Suprapubic skin (tissue), 4 donors: ENCODE data around the gene SORCS1.

ENCODE experiments used
- POLR2A ChIP-seq, 2 donors: fragments of 450-650 bp; IDR thresholded peaks; one replicate each; pipeline ENCODE4 v1.6.1; 2017; ENCODE audit warnings: antibody characterized with exemption in 2 of 2, mild to moderate bottlenecking in 2 of 2, moderate library complexity in 2 of 2
- POLR2AphosphoS5 ChIP-seq, 3 donors: sonication (generic); formaldehyde crosslinking; IDR thresholded peaks; one replicate each; pipeline ENCODE4 v1.6.1; 2017; ENCODE audit warnings: antibody characterized with exemption in 3 of 3
- TF ChIP-seq, protein P1 (sequence below), 2 donors: fragments of 200-600 bp in 1 of 2; fragments of 450-650 bp in 1 of 2; sonication (generic) in 1 of 2; IDR thresholded peaks; one replicate each; pipeline ENCODE4 v1.5.1; 2016 to 2019; ENCODE audit warnings: antibody characterized with exemption in 2 of 2, mild to moderate bottlenecking in 1 of 2, moderate library complexity in 1 of 2

DNA sequence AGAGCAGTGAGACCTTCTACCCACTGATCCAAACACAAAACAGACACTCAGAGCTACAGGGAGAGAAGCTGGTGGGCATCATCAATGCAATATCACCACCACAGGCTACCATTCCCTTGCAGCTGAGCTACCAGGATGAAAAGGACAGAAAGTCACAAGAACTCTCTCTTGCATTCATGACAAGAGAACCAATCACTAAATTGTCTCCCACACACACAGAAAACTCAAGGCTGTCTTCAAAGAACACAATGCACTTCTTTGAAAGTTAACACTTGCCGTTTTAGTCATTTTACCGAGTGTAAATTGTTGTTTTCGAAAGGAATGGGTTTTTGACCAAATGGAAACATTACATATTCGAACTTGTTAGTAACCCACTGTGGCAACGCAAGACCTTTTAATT lies 626.6 kb downstream of the SORCS1 start:
- TF ChIP-seq POLR2AphosphoS5 (IDR thresholded peaks at IDR 0.05) (no peak), POLR2A (IDR thresholded peaks at IDR 0.05) (no peak)
- TF ChIP-seq, protein P1, sequence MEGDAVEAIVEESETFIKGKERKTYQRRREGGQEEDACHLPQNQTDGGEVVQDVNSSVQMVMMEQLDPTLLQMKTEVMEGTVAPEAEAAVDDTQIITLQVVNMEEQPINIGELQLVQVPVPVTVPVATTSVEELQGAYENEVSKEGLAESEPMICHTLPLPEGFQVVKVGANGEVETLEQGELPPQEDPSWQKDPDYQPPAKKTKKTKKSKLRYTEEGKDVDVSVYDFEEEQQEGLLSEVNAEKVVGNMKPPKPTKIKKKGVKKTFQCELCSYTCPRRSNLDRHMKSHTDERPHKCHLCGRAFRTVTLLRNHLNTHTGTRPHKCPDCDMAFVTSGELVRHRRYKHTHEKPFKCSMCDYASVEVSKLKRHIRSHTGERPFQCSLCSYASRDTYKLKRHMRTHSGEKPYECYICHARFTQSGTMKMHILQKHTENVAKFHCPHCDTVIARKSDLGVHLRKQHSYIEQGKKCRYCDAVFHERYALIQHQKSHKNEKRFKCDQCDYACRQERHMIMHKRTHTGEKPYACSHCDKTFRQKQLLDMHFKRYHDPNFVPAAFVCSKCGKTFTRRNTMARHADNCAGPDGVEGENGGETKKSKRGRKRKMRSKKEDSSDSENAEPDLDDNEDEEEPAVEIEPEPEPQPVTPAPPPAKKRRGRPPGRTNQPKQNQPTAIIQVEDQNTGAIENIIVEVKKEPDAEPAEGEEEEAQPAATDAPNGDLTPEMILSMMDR (IDR thresholded peaks at IDR 0.05), result no peak
